CD4-positive, alpha-beta memory T cell (primary cell): ENCODE data around the gene HERC5. TPM values are rescaled to one million over a fixed set of nuclear protein-coding genes. Genes with fewer than 3 reads are reported as not detected.
A peak's percentile ranks its signal among the peaks of the same experiment; 100 is the strongest.

Source experiments
- CTCF ChIA-PET: fragments of 350-600 bp; sonication (Branson Sonifier 250); formaldehyde crosslinking; loops from one replicate; lab custom pipeline; 2021; ENCODE audit warnings: inconsistent platforms; ENCODE audit not compliant: partially characterized antibody; lab: Charles Lee
- POLR2A ChIA-PET: fragments of 350-600 bp; sonication (Branson Sonifier 250); formaldehyde crosslinking; loops from one replicate; lab custom pipeline; 2021; ENCODE audit not compliant: partially characterized antibody; lab: Charles Lee
- DNase-seq, 5 donors: peaks; one replicate each; pipeline versions ENCODE4 v3.0.0 to v3.0.0-alpha.2; 2020 to 2022; ENCODE audit warnings: mixed read lengths in 1 of 5
- H3K27ac ChIP-seq: one replicate; pipeline ENCODE4 v1.7.0; 2013; ENCODE audit warnings: low read depth, low read length
- H3K27me3 ChIP-seq: 2 replicates; pipeline ENCODE4 v1.7.0; 2013; ENCODE audit warnings: mild to moderate bottlenecking, low read length, moderate library complexity; ENCODE audit not compliant: insufficient read depth
- H3K36me3 ChIP-seq: 2 replicates; pipeline ENCODE4 v1.7.0; 2013; ENCODE audit warnings: mild to moderate bottlenecking, low read length, moderate library complexity; ENCODE audit not compliant: insufficient read depth
- H3K4me1 ChIP-seq: 2 replicates; pipeline ENCODE4 v1.7.0; 2013; ENCODE audit warnings: mild to moderate bottlenecking, low read length, moderate library complexity; ENCODE audit not compliant: insufficient read depth
- H3K4me3 ChIP-seq, 2 donors: one replicate each; pipeline ENCODE4 v1.7.0; 2013; ENCODE audit warnings: low read length in 2 of 2, mild to moderate bottlenecking in 1 of 2
- H3K9me3 ChIP-seq, 2 donors: one replicate each; pipeline ENCODE4 v1.7.0; 2013; ENCODE audit warnings: low read length in 2 of 2, control low read depth in 1 of 2; ENCODE audit not compliant: control insufficient read depth in 1 of 2
- H3K27ac Mint-ChIP-seq, 7 donors: one replicate each; pipeline ENCODE4 v1.8.0; 2020 to 2021; ENCODE audit warnings: mixed read lengths in 7 of 7, mild to moderate bottlenecking in 6 of 7, inconsistent platforms in 3 of 7, moderate library complexity in 3 of 7
- H3K27me3 Mint-ChIP-seq, 2 donors: one replicate each; pipeline ENCODE4 v1.8.0; 2020 to 2021; ENCODE audit warnings: mixed read lengths in 2 of 2
- H3K36me3 Mint-ChIP-seq, 2 donors: one replicate each; pipeline ENCODE4 v1.8.0; 2020 to 2021; ENCODE audit warnings: mixed read lengths in 2 of 2, inconsistent platforms in 1 of 2, mild to moderate bottlenecking in 1 of 2
- H3K4me1 Mint-ChIP-seq, 4 donors: one replicate each; pipeline ENCODE4 v1.8.0; 2020 to 2021; ENCODE audit warnings: mixed read lengths in 4 of 4, mild to moderate bottlenecking in 1 of 4
- H3K4me3 Mint-ChIP-seq, 8 donors: one replicate each; pipeline ENCODE4 v1.8.0; 2020 to 2021; ENCODE audit warnings: mixed read lengths in 8 of 8, mild to moderate bottlenecking in 7 of 8, moderate library complexity in 6 of 8, inconsistent platforms in 3 of 8
- H3K9me3 Mint-ChIP-seq, 8 donors: one replicate each; pipeline ENCODE4 v1.8.0; 2020 to 2021; ENCODE audit warnings: mixed read lengths in 8 of 8, mild to moderate bottlenecking in 5 of 8, inconsistent platforms in 3 of 8, moderate library complexity in 1 of 8
- intact Hi-C: fragments of 100-400 bp; cut with micrococcal nuclease; formaldehyde crosslinking; loops from one replicate; pipeline ENCODE4 v1.15.1; 2023
- polyA plus RNA-seq, 2 donors: library from polyadenylated mRNA; unstranded; fragments of 300-500 nt; fragmentation: Illumina TruSeq; gene quantifications; one replicate each; pipeline ENCODE4 v1.2.3, GENCODE V29; 2021
- total RNA-seq, 2 experiments: library from RNA; stranded (reverse); gene quantifications; one replicate each; pipeline ENCODE4 v1.2.3, GENCODE V29; 2021

HERC5 gene
- total and polyA plus RNA-seq, 4 experiments from 2014 or later = 14.4 to 22.1 (median 18.2) TPM

DNA sequence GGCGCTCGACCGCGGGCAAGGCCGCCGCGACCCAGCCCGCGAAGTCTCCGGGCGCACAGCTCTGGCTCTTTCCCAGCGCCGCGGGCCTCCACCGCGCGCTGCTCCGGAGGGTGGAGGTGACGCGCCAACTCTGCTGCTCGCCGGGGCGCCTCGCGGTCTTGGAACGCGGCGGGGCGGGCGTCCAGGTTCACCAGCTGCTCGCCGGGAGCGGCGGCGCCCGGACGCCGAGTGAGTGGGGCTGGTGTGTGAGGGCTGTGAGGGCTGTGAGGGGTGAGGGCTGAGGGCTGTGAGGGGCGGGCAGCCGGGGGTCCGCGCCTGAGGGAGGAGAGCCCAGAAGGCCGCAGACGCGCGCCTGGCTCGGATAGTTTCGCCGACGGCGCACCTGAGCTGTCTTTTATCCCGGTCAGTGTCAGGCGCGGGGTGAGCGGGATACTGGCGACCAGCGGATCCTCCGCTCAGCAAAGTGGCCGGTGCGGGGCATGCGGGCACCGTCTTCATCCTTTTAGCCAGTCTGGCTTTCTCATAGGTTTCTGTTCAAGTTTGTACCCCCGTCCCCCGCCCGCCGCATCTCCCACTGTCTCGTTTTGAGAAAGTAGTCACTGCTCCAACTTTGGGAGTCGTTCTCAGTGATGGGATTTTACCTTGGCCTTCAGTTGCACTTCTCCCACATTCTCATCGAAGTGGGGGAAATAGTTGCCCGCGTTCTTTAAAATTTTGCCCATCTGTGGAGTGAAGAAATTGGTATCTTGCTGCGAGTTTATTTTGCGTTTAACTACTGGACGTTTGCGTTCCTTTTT lies 586 bp downstream of the HERC5 start:
- ChIA-PET POLR2A (interaction anchor here (0.7 to 4.9 kb wide), 24 partner anchors 10 to 1522 kb away, joined by 3 to 109 read pairs (median 4); partner anchors contain the start of genes AFF1, HERC3, HERC6 and HSD17B11), CTCF (interaction anchor here (0.6 to 2.0 kb wide), 14 partner anchors 8 to 388 kb away, joined by 3 to 14 read pairs (median 4); partner anchors contain the start of genes HERC6 and PPM1K)
- H3K9me3 ChIP-seq = no peaks in the 10 kb centered on the region
- peak in 2 of 5 donors; percentile 2 to 40 for DNase-seq
- Mint-ChIP-seq H3K9me3 (no peaks in the 10 kb centered on the region), H3K4me3 (peak overlapping the region; percentile 90 to 100 (median 100)), H3K27me3 (no peaks in the 10 kb centered on the region), H3K4me1 (peaks cover 23 to 44% (median 35%) of the 10 kb centered on the region in 4 donors), H3K36me3 (peaks cover 6 to 17% of the 10 kb centered on the region in 2 donors), H3K27ac (peak overlapping the region; percentile 79 to 100 (median 89))
- no peaks in the 10 kb centered on the region for H3K36me3 ChIP-seq
- intact Hi-C loops = loop anchor here (1.0 to 10.0 kb wide), 9 partner anchors 65 to 1033 kb away; partner anchors contain the start of genes HERC3, HERC6, NUDT9 and PPM1K
- peaks cover 28% of the 10 kb centered on the region for H3K4me1 ChIP-seq
- peak overlapping the region; percentile 71 for H3K27ac ChIP-seq
- H3K4me3 ChIP-seq = peak overlapping the region; percentile 76 to 96
- no peaks in the 10 kb centered on the region for H3K27me3 ChIP-seq

DNA sequence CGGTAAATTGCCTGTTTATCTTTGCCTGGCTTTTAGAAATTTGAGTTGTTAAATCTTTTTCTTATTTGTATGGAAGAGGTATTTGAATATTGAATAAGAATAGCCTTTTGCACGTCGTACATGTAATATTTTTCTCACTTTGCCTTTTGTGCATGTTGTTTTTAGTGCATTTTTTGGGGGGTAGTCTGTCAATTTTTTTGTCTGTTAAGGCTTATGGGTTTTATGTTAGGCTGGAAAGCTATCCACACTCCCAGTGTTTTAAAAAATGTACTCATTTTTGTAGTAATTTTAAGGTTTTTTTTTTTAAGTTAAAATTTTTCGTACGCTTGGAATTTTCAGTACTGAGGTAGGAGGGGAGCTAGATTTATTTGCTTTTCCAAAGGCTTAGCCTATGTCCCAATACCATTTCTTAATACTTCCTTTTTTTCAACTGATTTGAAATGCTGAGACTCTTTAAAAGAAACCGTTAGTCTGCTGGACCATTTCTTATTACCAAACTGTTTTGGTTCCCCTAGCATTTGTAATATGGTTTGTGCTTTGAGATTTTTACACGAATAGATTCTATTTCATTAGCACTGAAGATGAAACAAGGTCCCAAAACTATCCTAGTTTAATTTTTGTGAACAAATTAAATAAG lies 1.3 kb downstream of the HERC5 start:
- intact Hi-C loops = loop anchor here (10.0 kb wide), 1 partner anchor 1033 kb away; the partner anchor contains the start of gene NUDT9
- Histone ChIP-seq H3K27me3 (no peaks in the 10 kb centered on the region), H3K36me3 (no peaks in the 10 kb centered on the region), H3K4me1 (peaks cover 28% of the 10 kb centered on the region), H3K9me3 (no peaks in the 10 kb centered on the region), H3K27ac (no peak overlapping the region), H3K4me3 (peak overlapping the region; percentile 47 to 96)
- peaks cover 23 to 44% (median 35%) of the 10 kb centered on the region in 4 donors for H3K4me1 Mint-ChIP-seq
- ChIA-PET POLR2A (interaction anchor here (0.6 to 4.9 kb wide), 8 partner anchors 13 to 1036 kb away, joined by 3 to 109 read pairs (median 6); partner anchors contain the start of genes HERC6, NUDT9 and PPM1K), CTCF (interaction anchor here (1.7 to 2.0 kb wide), 2 partner anchors 31 to 89 kb away, joined by 4 to 10 read pairs; no protein-coding TSS in a partner anchor)
- DNase-seq = no peak
- H3K4me3 Mint-ChIP-seq = peak overlapping the region; percentile 90 to 100 (median 98)
- H3K36me3 Mint-ChIP-seq = peaks cover 11 to 20% of the 10 kb centered on the region in 2 donors
- peak overlapping the region; percentile 68 to 93 (median 88) for H3K27ac Mint-ChIP-seq
- no peaks in the 10 kb centered on the region for H3K9me3 Mint-ChIP-seq
- H3K27me3 Mint-ChIP-seq = no peaks in the 10 kb centered on the region

DNA sequence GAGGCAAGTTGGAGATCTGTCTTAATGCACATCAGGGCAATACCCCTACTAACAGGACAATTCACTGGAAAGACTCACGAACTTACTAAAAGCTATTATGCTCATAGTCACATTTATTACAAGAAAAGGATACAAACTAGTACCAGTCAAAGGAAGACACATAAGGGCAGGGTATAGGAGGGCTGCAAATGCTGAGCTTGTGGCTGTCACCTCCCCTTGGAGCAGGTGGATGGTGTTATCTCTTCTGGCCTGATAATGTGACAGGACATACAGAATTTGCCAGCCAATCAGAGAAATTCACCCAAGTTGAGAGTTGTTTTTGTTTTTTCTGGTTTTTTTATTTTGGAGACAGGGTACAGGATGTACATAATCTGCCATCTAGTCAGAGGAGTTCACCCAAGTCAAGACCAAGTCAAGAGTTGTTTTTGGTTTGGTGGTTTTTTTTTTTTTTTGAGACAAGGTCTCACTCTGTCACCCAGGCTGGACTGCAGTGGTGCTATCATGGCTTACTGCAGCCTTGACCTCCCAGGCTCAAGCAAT lies 8.8 kb downstream of the HERC5 start:
- peaks cover 9 to 22% (median 13%) of the 10 kb centered on the region in 4 donors for H3K4me1 Mint-ChIP-seq
- peak overlapping the region in 4 of 7 donors; percentile 13 to 65 (median 16) for H3K27ac Mint-ChIP-seq
- no peaks in the 10 kb centered on the region for H3K9me3 Mint-ChIP-seq
- Histone ChIP-seq H3K9me3 (no peaks in the 10 kb centered on the region), H3K36me3 (peaks cover 14% of the 10 kb centered on the region), H3K4me1 (peaks cover 7% of the 10 kb centered on the region), H3K4me3 (no peak overlapping the region), H3K27me3 (no peaks in the 10 kb centered on the region), H3K27ac (no peak overlapping the region)
- H3K36me3 Mint-ChIP-seq = peaks cover 46 to 62% of the 10 kb centered on the region in 2 donors
- no peak for DNase-seq
- ChIA-PET POLR2A (no interaction called here), CTCF (interaction anchor here (1.1 to 1.3 kb wide), 2 partner anchors 9 to 12 kb away, joined by 4 to 5 read pairs; partner anchors contain the start of gene HERC5)
- intact Hi-C loops = no loop called here
- no peaks in the 10 kb centered on the region for H3K27me3 Mint-ChIP-seq
- H3K4me3 Mint-ChIP-seq = peak overlapping the region in 1 of 8 donors; percentile 20

DNA sequence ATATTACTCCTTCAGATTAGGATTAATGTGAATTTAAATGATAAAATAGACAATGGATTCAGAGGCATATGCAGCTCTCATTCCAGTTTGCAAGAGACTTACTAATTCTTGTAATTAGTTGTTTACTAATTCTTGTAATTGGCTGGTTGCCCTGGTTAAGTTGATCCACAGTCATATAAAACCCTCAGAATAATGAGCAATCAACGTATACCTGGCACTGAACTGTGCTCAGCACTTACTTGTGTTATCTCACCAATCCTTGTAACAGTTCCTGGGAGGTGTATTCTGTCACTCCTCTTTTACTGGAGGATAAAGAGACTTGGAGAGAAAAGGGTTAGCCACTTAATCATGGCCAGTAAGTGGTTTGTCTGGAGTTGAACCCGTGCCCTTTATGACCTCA lies 10.5 kb downstream of the HERC5 start:
- no peak for DNase-seq
- ChIA-PET POLR2A (interaction anchor here (0.7 to 1.2 kb wide), 3 partner anchors 10 to 183 kb away, joined by 3 to 4 read pairs (median 4); partner anchors contain the start of genes HERC5 and PPM1K), CTCF (interaction anchor here (1.3 kb wide), 1 partner anchor 11 kb away, joined by 4 read pairs; the partner anchor contains the start of gene HERC5)
- Mint-ChIP-seq H3K9me3 (no peaks in the 10 kb centered on the region), H3K4me1 (peaks cover 6 to 16% (median 7%) of the 10 kb centered on the region in 4 donors), H3K27me3 (no peaks in the 10 kb centered on the region), H3K4me3 (no peak overlapping the region), H3K36me3 (peaks cover 54 to 69% of the 10 kb centered on the region in 2 donors), H3K27ac (no peak overlapping the region)
- no peak overlapping the region for H3K27ac ChIP-seq
- H3K4me1 ChIP-seq = peaks cover 7% of the 10 kb centered on the region
- H3K27me3 ChIP-seq = no peaks in the 10 kb centered on the region
- intact Hi-C loops = no loop called here
- H3K36me3 ChIP-seq = peaks cover 14% of the 10 kb centered on the region
- no peak overlapping the region for H3K4me3 ChIP-seq
- H3K9me3 ChIP-seq = no peaks in the 10 kb centered on the region

DNA sequence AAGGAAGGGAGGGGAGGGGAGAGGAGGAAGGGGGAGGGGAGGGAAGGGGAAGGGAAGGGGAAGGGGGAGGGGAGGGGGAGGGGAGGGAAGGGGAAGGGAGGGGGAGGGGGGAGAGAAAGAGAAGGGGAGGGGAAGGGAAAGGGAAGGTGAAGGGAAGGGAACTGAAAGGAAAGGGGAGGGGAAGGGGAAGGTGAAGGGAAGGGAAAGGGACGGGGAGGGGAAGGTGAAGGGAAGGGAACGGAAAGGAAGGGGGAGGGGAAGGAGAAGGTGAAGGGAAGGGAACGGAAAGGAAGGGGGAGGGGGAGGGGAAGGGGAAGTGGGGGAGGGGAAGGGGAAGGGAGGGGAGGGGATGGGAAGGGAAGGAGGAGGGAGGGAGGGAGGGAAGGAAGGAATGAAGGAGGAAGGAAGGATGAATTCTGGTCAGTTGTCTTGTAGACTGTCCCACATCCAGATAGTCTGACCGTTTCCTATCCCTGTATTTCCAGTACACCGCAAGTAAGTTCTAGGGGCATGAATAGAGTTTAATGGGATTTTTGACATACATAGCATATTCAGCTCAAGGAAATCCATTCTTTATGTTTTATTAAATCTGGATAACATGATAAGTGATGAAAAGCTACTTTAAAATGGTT lies 20.4 kb downstream of the HERC5 start:
- Mint-ChIP-seq H3K9me3 (no peaks in the 10 kb centered on the region), H3K4me1 (peaks cover 0 to 2% (median 0%) of the 10 kb centered on the region in 4 donors)

DNA sequence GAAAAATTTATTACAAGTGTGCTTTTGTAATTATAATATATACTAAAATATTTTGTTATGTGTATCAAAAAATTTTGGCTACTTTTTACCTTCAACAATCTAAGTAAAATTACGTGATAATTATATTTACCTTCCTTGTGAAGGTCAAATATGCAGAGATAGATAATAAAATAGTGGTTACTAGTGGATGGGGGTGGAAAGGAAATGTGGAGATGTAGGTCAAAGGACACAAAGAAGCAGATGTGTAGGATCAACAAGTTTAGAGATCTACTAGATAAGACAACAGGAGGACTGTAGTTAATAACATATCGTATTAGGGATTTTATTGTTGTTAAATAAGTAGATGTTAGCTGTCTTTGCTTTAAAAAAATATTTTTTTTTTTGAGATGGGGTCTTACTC lies 21.3 kb downstream of the HERC5 start:
- Histone ChIP-seq H3K4me3 (no peak overlapping the region), H3K27ac (no peak overlapping the region), H3K27me3 (no peaks in the 10 kb centered on the region), H3K9me3 (no peaks in the 10 kb centered on the region), H3K4me1 (no peaks in the 10 kb centered on the region), H3K36me3 (no peaks in the 10 kb centered on the region)
- Mint-ChIP-seq H3K9me3 (no peaks in the 10 kb centered on the region), H3K4me1 (peaks cover 0 to 2% (median 0%) of the 10 kb centered on the region in 4 donors), H3K4me3 (no peak overlapping the region), H3K27me3 (no peaks in the 10 kb centered on the region), H3K27ac (no peak overlapping the region), H3K36me3 (peaks cover 36 to 42% of the 10 kb centered on the region in 2 donors)
- intact Hi-C loops = no loop called here
- POLR2A ChIA-PET = no interaction called here
- CTCF ChIA-PET = interaction anchor here (0.8 to 1.8 kb wide), 2 partner anchors 13 to 37 kb away, joined by 4 read pairs; no protein-coding TSS in a partner anchor
- DNase-seq = no peak

More for the DNA sequence above, 20.4 kb downstream of the HERC5 start:
- Mint-ChIP-seq H3K27ac (no peak overlapping the region), H3K27me3 (no peaks in the 10 kb centered on the region), H3K36me3 (peaks cover 42 to 44% of the 10 kb centered on the region in 2 donors), H3K4me3 (no peak overlapping the region)
- no peak for DNase-seq
- H3K4me3 ChIP-seq = no peak overlapping the region
- intact Hi-C loops = no loop called here
- ChIA-PET POLR2A (interaction anchor here (1.2 kb wide), 1 partner anchor 26 kb away, joined by 3 read pairs; no protein-coding TSS in a partner anchor), CTCF (interaction anchor here (0.7 to 1.8 kb wide), 2 partner anchors 12 to 933 kb away, joined by 3 to 4 read pairs; no protein-coding TSS in a partner anchor)
- H3K4me1 ChIP-seq = no peaks in the 10 kb centered on the region
- no peaks in the 10 kb centered on the region for H3K27me3 ChIP-seq
- no peak overlapping the region for H3K27ac ChIP-seq
- H3K36me3 ChIP-seq = no peaks in the 10 kb centered on the region
- H3K9me3 ChIP-seq = no peaks in the 10 kb centered on the region
